Omental fat pad (tissue), 4 donors: Measurements from ENCODE around the gene ENTPD8. TPM values are rescaled to one million over a fixed set of nuclear protein-coding genes. Genes with fewer than 3 reads are reported as not detected.

Source experiments
- ATAC-seq: fragments of 150-250 bp; one replicate; pipeline ENCODE4 v1.9.1; 2016; ENCODE audit warnings: mild to moderate bottlenecking, moderate library complexity; ENCODE audit not compliant: low FRiP score
- DNase-seq: peaks from one replicate; pipeline ENCODE4 v3.0.0-alpha.2; 2019; ENCODE audit warnings: low spot score
- total RNA-seq, 4 donors: library from RNA; depleted of rRNA; stranded (reverse); fragments of >200 nt; gene quantifications; one replicate each; pipeline ENCODE4 v1.1.0, GENCODE V29; 2016
- TF ChIP-seq, protein P1 (sequence below), 3 donors: fragments of 450-650 bp; IDR thresholded peaks; one replicate each; pipeline ENCODE4 v1.5.1; 2016 to 2017; ENCODE audit warnings: antibody characterized with exemption in 3 of 3, mild to moderate bottlenecking in 3 of 3, moderate library complexity in 2 of 3

ENTPD8 gene
- total RNA-seq, 4 donors from 2014 or later = not detected

DNA sequence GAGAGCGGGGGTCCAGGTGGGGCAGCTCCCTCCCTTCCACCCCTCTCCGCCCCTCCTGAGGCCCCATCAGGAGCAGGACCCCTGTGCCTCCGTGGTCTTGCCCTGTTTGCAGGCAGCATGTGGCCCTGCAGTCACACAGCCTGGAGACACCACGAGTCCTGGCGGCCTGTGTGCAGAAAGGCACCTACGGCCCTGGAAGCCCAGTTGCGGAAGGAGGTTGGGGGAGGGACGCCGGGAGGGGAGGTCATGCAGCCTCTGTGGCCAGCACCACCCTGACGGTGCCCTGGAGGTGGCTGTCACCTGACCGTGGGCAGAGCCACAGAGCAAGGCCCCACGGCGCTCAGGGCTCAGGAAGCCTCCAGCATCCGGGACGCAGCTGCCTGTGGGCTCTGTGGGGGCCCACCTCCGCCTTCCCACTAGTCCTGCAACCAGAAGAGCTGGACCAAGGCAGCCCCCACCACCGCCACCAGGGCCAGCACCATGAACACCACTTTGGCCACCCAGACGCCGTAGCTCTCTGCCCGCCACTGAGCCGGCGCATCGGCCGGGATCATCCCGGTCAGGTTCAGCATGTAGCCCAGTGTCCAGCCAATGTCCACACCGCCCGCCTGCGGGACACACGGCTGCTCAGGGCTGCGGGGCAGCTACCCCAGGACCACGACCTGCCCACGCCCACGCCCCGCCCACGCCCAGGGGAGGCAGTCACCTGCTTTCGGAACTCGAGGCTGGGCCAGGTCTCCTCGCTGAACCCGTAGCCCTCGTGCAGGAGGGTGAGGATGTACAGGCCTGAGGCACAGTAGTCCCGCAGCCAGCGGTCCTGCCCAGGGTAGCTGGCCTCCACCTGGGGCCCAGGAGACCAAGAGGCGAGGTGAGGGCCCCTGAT lies 6.4 kb downstream of the ENTPD8 start:
- TF ChIP-seq, protein P1, sequence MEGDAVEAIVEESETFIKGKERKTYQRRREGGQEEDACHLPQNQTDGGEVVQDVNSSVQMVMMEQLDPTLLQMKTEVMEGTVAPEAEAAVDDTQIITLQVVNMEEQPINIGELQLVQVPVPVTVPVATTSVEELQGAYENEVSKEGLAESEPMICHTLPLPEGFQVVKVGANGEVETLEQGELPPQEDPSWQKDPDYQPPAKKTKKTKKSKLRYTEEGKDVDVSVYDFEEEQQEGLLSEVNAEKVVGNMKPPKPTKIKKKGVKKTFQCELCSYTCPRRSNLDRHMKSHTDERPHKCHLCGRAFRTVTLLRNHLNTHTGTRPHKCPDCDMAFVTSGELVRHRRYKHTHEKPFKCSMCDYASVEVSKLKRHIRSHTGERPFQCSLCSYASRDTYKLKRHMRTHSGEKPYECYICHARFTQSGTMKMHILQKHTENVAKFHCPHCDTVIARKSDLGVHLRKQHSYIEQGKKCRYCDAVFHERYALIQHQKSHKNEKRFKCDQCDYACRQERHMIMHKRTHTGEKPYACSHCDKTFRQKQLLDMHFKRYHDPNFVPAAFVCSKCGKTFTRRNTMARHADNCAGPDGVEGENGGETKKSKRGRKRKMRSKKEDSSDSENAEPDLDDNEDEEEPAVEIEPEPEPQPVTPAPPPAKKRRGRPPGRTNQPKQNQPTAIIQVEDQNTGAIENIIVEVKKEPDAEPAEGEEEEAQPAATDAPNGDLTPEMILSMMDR (IDR thresholded peaks at IDR 0.05) = no peak
- DNase-seq = no peak

DNA sequence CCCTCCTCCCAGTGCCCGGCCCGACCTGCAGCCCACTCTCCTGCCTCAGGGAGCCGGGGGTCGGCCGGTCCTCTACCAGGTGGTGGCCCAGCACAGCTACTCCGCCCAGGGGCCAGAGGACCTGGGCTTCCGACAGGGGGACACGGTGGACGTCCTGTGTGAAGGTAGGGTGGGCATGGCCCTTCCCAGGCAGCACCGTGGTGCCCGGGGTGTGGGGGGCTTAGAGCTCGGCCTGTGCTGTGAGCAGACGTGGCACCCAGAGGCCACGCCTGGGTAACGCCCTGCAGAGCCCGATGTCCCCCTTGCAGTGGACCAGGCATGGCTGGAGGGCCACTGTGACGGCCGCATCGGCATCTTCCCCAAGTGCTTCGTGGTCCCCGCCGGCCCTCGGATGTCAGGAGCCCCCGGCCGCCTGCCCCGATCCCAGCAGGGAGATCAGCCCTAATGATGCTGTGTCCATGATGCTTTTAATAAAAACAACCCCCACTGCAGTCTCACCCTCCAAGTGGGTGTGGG lies 7.2 kb downstream of the ENTPD8 start:
- TF ChIP-seq, protein P1 (IDR thresholded peaks at IDR 0.05) = no peak
- ATAC-seq (no peak), DNase-seq (no peak)

More for the DNA sequence above, 6.4 kb downstream of the ENTPD8 start:
- ATAC-seq = no peak

DNA sequence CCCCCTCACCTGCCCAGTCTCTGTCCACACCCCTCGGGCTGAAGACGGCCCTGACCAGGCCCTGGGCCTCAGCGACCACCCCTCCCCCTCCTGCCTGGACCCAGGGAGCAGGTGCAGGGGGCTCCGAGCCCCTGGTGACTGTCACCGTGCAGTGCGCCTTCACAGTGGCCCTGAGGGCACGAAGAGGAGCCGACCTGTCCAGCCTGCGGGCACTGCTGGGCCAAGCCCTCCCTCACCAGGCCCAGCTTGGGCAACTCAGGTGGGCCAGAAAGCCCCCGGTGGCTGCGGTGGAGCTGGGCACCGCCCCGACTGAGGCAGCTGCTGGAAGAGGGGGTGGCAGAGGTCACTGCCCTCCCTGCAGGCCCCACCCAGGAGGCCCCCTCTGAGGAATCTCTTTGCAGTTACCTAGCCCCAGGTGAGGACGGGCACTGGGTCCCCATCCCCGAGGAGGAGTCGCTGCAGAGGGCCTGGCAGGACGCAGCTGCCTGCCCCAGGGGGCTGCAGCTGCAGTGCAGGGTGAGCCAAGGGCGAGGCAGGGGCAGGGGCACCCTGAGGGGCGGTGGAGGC lies 7.7 kb downstream of the ENTPD8 start:
- TF ChIP-seq, protein P1 (IDR thresholded peaks at IDR 0.05) = no peak
- no peak for ATAC-seq
- no peak for DNase-seq

DNA sequence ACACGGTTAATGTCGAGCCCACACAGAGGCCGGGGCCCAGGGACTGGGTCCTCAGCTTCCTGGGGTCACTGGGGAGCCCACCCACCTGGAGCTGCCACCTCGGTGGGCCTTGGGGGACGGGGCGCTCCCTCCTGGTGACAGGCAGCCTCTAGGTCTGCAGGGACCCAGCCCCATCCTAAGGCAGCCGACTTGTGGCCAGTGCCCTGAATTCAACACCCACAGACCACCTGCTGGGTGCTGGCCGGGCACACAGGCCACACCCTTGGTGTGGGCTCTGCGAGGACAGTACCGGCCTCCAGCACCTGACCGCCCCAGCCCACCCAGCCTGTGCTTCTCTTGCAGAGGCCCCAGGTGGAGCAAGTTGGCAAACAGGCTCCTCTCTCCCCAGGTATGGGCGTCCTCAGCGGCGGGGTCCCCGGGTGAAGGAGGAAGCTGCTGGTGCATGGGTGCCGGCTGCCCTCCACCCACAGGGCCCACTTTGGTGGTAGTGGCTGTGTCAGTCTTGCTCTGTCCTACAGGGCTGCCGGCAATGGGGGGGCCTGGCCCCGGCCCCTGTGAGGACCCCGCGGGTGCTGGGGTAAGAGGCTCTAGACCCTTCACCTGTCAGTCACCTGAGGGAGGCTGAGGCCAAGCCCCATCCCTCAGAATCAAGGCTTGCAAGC lies 8.3 kb downstream of the ENTPD8 start:
- DNase-seq (no peak), ATAC-seq (no peak)
- TF ChIP-seq, protein P1 (IDR thresholded peaks at IDR 0.05) = no peak

DNA sequence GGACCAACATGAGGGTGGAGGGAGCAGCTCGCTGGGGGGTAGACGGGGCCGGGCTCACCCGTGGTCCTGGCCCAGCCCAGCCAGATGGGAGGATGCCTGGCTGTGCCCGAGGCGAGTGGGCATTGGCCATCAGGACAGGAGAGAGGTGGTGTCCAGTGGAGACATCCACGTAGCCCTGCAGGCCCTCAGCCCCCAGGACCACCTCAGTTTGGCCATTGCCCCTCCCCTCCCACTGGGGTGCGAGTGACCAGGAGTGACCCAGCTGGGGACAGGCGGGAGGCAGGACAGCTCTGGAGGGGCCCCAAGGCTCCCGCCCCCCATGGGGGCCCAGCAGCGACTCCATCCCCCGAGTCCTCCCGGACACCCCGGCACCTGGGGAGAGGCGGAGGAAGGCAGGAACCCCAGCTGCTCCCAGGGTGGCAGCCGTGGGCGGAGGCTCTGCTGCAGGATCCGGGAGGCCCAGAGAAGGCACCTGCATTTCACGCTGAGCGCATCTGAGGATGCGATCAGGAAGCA lies 9.7 kb downstream of the ENTPD8 start:
- ATAC-seq (no peak), DNase-seq (no peak)
- TF ChIP-seq, protein P1 (IDR thresholded peaks at IDR 0.05) = no peak

DNA sequence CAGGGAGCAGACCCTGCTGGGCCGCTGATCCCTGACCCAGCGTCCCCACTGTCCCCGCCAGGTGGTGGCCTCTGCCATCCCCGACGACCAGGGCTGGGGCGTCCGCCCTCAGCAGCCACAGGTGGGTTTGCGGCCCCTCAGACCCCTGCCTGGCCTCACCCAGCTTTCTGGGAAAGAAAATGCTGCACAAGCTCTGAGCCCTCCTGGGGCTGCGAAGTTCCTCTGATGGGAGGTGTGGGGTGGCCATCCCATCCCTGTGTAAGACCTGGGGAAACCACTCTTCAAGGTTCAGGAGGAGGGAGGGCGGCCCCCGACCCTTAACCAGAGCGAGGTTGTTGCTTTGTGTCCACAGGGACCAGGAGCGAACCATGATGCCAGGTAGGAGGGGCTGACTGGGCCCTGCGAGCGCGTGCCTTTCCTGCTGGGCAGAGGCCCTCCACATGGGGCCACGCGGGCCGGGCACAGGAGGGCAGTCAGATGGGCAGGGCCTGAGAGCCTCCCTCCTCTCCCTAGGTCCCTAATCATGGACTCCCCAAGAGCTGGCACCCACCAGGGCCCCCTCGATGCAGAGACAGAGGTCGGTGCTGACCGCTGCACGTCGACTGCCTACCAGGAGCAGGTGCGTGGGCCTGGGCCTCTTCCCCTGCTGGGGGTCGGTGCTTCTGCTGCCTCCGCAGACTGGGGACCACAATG lies 10.3 kb downstream of the ENTPD8 start:
- DNase-seq = no peak
- ATAC-seq = no peak
- TF ChIP-seq, protein P1 (IDR thresholded peaks at IDR 0.05) = no peak
